HG03196 (cell line): ENCODE results near the gene ARGLU1.

Experiments
- ATAC-seq: cut with Tn5 transposase; IDR thresholded peaks from one replicate; pipeline ENCODE4 v1.9.1; 2021; ENCODE audit not compliant: unreplicated experiment

ARGLU1 gene

GRCh38 chr13:106548064-106548696 is 19.8 kb downstream of the ARGLU1 start:
- no peak for ATAC-seq

- no peak for ATAC-seq
Observed at GRCh38 chr13:106541826-106542225, 26.1 kb downstream of the ARGLU1 start.

GRCh38 chr13:106540613-106541012 is 27.3 kb downstream of the ARGLU1 start:
- ATAC-seq: no peak

- no peak for ATAC-seq
Observed at GRCh38 chr13:106537521-106537920, 30.4 kb downstream of the ARGLU1 start.

- ATAC-seq: peak; percentile 39
Observed at GRCh38 chr13:106536244-106537034, 31.5 kb downstream of the ARGLU1 start.

GRCh38 chr13:106535552-106536243 is 32.2 kb downstream of the ARGLU1 start, which contains the start of gene EFNB2:
TSS of gene EFNB2 (minus strand) at chr13:106535662. CDS start at chr13:106534964, 698 bp downstream.
- ATAC-seq: peak; percentile 97

- ATAC-seq: peak; percentile 24
Observed at GRCh38 chr13:106534639-106535551, 33.0 kb downstream of the ARGLU1 start.

- no peak for ATAC-seq
Observed at GRCh38 chr13:106533943-106534638, 33.8 kb downstream of the ARGLU1 start.

- ATAC-seq: no peak
Observed at GRCh38 chr13:106533101-106533942, 34.6 kb downstream of the ARGLU1 start.

GRCh38 chr13:106532111-106532929 is 35.6 kb downstream of the ARGLU1 start:
- ATAC-seq: no peak

GRCh38 chr13:106530980-106531481 is 36.9 kb downstream of the ARGLU1 start:
- ATAC-seq: no peak

- no peak for ATAC-seq
Observed at GRCh38 chr13:106530171-106530851, 37.6 kb downstream of the ARGLU1 start.

- ATAC-seq: no peak
Observed at GRCh38 chr13:106529415-106530170, 38.3 kb downstream of the ARGLU1 start.

- no peak for ATAC-seq
Observed at GRCh38 chr13:106528718-106529414, 39.1 kb downstream of the ARGLU1 start.

GRCh38 chr13:106527826-106528225 is 40.1 kb downstream of the ARGLU1 start:
- no peak for ATAC-seq

GRCh38 chr13:106527445-106527801 is 40.5 kb downstream of the ARGLU1 start:
- ATAC-seq: no peak
